SK-MEL-5 (cell line): ENCODE results near the gene PAQR8. TPM values are rescaled to one million over a fixed set of nuclear protein-coding genes. Genes with fewer than 3 reads are reported as not detected.

Source experiments
- DNase-seq: peaks from one replicate; pipeline ENCODE4 v3.0.0-alpha.2; 2016; ENCODE audit warnings: low read depth, low spot score
- in situ Hi-C: cut with HindIII; loops from 2 replicates; pipeline ENCODE4 v1.10.0; 2016; ENCODE audit warnings: low sequenced_read_pairs, high pct_unique_total_duplicates, low pct_unique_long_range_greater_than_20kb
- polyA plus RNA-seq, 2 experiments: library from polyadenylated mRNA; depleted of rRNA; stranded (reverse); fragments of >200 nt; gene quantifications; 2 replicates each; pipeline ENCODE4 v1.2.3, GENCODE V29; 2015
- total RNA-seq: library from RNA; depleted of rRNA; stranded (reverse); fragments of >200 nt; shearing (Covaris generic); gene quantifications from 2 replicates; pipeline ENCODE4 v1.2.3, GENCODE V29; 2014; rRNA removed

Gene PAQR8, protein sequence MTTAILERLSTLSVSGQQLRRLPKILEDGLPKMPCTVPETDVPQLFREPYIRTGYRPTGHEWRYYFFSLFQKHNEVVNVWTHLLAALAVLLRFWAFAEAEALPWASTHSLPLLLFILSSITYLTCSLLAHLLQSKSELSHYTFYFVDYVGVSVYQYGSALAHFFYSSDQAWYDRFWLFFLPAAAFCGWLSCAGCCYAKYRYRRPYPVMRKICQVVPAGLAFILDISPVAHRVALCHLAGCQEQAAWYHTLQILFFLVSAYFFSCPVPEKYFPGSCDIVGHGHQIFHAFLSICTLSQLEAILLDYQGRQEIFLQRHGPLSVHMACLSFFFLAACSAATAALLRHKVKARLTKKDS
- 25.7 and 25.8 TPM in 2 replicates for total RNA-seq
- 27.8 and 34.8 TPM in 2 replicates for polyA plus RNA-seq (2015; cell fraction: cytosol; rRNA removed)
- 8.2 and 9.4 TPM in 2 replicates for polyA plus RNA-seq (2015; cell fraction: nucleus; rRNA removed)

DNA sequence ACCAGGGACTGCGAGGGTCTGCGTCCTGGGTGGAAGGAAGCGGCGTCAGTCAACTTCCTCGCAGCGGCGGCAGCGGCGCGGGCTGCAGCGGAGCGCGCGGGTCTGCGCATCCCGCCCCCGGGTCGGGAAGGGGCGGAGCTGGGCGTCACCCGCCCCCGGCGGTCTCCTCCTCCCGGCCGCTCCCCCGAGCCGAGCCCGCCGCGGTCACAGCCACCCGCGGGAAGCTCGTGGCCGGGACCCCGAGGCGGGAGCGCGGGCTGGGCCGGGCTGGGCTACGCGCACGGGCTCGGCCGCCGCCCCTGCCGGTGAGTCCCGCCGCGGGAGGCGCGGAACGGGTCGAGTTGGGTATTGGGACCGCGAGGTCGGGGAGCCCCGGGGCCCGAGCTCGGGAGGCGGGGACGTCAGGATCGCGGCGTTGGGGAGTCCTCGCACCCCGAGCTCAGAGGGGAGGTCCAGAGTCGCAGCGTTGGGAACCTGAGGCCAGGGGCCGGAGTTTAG is at the start of gene PAQR8:
PAQR8 (plus strand) TSS at position 207 of the 498 bp plus-strand sequence. CDS start 41,063 bp downstream, outside the sequence.
- in situ Hi-C loops: no loop called here
- peak; percentile 65 for DNase-seq

DNA sequence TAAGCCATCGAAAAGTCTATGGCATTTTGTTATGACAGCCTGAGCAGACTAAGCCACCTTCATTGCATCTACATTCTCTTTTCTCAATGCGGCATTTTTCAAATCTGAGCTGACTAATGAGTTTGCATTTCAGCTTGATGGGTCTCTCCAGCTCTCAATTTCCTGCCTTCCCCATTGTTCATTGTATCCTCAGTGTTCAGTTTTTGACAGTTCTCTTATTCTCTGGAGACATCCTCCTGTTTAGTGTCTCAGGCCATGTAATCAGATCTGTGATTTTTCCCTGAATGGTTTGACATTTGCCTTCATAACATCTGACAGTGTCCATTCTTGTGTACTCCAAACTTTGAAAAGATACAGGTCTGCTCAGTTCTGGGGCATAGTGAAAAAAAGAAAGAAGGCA is 49.5 kb upstream of the PAQR8 start:
- in situ Hi-C loops: no loop called here
- peak; percentile 92 for DNase-seq

DNA sequence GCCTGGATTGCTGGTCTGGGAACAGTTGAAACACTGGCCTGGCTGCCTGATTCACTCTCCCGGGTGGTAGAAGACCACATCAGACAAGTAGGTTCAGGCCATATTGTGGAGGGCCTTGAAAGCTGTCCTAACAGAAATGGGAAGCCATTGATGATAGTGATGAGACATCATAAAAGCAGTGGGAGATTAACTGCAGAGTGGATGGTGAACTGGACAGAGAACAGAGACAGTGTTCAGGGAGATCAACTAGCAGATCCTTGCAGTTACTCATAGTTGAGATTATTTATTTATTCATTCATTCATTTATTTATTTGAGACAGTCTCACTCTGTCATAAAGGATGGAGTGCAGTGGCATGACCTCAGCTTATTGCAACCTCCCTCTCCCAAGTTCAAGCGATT is 47.2 kb upstream of the PAQR8 start:
- in situ Hi-C loops: no loop called here
- no peak for DNase-seq

DNA sequence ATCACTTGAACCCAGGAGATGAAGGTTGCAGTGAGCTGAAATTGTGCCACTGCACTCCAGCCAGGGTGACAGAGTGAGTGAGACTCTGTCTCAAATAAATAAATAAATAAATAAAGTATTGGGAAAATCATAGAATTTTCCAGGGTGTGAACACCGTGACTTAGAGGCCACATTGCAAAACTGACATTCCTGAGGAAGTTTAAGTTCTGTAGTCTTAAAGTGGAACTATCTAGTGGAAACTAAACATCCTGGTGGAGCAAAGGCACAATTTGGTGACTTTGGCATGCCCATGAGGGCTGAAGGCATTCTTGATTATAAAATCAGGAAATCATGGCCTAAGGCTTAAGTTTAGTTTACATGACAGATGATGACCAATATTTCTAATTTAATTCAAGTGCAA is 44.7 kb upstream of the PAQR8 start:
- DNase-seq: no peak
- in situ Hi-C loops: no loop called here

DNA sequence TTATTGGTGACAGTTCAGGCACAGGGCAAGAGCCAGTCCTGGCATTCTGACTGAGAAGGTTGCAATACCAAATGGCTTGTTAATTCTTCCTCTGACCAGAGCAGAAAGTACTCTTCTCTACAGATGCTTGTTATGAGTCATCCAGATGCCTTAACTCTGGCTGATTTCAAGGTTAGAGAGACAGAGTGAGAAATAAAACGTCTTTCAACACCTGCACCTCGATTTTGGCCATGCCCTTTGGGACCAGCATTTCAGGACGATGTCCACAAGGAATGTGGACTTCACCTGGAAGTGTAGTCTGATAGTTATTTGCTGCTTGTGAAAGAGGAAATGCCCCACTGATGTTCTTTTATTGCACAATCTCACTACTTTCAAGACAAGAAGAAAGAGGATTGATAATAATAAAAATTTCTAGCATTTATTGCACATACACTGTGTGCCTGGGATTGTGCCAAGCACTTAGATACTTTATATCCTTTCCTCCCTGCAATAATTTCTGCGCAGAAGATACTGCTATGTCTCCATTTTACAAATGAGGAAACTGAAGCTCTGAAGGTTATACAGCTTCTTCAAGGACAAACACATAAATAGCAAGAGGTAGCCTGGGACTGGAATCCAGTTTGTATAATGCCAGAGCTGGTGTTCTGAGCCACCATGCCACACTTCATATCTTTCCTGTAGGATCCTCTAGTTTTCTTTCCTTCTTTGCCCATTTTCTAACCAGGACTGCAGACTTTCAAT is 43.9 kb upstream of the PAQR8 start:
- in situ Hi-C loops: no loop called here
- peak; percentile 22 for DNase-seq

DNA sequence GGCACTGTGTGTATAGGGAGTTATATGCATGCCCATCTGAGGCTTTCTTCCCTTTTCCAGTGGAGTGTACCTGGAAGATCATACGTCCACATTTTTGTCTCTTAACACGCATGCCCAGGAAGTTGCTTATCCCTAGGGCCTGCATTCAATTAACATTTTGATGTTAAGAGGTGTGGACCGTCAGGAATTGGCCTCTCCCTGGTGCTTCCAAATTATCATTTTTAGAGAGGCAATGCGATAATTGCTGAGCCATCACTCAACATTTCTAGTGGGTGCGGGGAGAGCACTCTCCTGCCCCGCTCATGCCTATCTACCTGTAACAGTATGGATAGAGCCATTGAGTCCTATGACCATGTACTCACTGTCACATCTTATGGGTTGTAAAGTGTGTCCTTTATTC is 37.8 kb upstream of the PAQR8 start:
- DNase-seq: no peak
- in situ Hi-C loops: no loop called here

DNA sequence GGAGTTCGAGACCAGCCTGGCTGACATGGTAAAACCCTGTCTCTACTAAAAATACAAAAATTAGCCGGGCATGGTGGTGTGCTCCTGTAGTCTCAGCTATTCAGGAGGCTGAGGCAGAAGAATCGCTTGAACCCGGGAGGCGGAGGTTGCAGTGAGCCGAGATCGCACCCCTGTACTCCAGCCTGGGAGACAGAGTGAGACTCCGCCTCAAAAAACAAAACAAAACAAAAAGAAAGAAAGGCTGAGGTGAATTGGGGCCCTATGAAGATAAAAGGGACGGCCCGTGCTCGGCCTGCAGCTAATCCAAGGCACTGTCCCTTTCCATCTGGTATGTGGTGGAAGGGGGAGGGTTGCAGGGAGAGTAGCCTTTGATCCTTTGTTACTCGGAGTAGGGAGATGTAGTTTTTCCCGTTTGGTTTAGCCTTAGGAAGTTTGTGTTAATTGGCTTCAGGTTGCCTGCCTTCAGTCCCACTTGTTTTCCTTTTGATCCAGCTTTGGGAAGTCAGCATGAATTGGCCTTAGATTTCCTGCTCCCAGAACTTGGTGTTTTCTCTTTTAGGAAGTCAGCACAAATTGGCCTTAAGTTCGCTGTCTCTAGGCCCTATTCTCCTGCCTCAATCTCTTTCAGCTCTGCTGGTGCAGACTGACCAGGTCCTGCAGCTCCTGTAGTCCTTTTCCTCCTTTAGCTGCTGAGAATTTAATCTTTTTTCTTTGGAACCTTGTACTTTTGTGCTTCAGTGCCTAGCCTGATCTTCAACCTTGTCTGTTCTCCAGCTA is 36.1 kb upstream of the PAQR8 start:
- DNase-seq: no peak
- in situ Hi-C loops: no loop called here

DNA sequence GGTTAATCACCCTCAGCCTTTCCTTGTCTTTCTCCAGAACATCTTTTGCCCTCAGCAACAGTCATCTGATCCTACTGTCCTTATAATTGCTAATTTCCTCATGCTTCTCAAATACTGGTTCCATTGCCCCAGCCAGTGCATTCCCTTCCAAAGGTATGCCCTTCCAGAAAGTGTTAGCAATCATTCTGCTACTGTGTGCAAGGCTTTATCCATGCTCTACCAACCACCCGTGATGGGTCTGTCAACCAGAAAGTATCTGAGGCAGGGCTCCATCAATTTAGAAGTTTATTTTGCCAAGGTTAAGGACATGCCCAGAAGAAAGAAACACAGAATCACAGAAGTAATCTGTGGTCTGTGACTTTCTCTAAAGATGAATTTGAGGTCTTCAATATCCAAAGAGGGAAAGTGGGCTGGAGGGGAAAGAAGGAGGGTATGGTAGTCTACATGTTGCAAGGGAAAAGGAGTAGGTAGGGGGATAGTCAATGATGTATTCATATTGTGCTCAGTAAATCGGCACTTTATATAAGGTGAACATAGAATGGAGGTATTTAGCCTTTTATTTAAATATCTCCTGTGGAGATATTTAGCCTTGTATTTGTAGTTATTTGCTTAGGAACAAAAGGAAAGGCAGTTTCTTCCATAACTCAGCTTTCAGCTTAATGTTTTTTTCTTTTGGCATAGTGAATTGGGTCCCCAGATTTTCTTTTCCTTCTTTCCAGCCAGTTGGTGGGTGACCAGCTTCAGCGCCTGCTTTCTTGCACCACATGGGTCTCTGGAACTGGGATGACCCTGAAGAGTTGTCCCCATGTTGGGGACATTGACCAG is 35.2 kb upstream of the PAQR8 start:
- in situ Hi-C loops: no loop called here
- no peak for DNase-seq

DNA sequence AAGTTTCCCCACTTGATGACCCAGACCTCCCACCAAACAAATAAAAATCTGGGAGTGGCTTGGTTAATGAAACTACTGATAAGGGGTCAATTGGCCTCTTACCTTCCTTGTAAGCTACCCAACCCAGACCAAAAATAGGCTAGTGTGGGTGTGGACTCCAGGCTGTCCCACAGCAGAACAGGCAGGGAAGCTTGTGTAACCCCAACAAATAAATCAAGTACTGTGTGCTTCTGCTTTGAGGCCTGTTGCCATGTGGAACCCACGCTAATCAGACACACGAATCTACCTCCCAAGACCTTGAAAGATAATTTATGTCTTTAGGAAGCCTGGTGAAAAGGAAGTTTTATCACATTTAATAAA is 33.7 kb upstream of the PAQR8 start:
- no peak for DNase-seq
- in situ Hi-C loops: no loop called here

DNA sequence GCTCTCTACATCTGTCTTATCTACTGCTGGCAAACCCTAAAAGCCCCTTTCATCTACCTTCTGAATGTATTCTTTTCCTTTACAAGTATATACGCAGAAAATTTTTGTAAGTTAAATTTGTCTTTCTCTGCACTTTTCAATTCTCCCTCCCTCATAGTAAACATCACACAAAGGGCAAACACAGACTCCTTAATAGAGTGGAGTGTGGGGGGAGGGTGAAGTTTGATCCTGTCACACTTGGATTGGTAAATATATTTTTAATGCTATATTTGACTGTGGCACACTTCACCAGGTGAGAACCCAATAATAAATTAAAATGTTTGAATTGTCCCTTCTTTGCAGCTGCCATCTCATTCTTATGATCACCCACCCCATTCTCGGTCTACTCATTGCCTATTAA is 33.2 kb upstream of the PAQR8 start:
- no peak for DNase-seq
- in situ Hi-C loops: no loop called here

DNA sequence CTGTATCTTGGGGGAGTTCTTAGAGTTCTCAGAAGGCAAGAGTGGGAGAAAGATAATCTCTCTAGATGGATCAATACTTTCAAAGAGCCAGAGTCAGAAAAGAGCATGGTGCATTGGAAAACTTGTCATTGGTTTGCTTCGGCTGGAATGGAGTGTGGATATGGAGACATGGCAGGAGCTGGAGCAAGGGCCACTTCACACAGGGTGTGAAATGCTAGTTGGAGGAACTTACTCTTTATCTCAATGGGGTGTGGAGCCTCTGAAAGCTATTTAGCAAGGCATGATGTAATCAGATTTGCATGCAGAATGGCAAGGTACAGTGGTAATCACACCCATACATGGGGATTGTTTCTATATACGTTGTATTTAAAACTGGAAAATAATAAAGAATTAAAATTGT is 31.5 kb upstream of the PAQR8 start:
- no peak for DNase-seq
- in situ Hi-C loops: no loop called here

DNA sequence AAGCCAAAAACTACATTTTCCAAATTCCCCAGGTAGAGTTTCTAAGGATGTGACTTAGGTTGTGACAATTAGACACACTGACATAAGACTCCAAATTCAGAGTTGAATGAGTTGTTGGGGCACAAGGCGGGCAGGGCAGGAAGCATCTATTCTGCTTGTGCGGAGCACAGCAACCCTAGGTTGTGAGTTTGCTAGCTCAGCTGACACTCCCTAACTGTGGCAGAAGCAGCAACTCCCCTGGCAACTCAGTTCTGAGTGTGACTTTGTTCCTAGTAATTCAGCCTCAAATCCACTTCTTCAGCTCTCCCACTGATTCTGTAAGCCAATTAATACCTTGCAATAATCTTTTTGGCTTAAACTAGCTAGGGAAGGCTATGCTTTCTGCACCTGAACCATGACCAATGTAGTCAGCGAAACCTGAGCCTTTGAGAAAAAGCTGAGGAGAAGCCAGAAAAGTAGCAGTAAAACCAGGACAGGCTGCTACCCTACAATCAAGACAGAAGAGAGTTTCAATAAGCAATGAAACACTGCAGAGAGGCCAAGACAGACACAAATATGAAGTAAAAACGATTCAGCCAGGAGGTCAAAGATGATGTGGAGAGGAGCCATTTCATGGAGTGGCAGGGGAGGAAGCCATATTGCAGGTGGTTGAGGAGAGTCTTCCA is 30.0 kb upstream of the PAQR8 start:
- in situ Hi-C loops: no loop called here
- DNase-seq: no peak

DNA sequence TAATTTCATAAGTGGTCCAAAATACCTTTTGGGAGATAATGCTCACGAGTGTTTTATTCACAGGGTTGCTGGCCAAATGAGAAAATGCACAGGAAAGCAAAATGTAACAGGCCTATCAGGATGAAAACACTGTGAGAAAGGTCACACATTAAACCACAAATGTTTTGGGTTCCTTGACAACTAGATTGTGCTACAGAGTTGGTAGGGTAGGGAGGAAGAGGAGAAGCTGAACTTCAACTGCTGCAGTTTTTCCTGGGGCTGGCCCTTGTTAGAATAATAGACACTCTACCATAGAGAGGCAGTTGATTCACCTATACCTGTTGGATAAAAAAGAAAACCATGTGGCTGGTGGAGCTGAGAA is 28.1 kb upstream of the PAQR8 start:
- DNase-seq: no peak
- in situ Hi-C loops: no loop called here

DNA sequence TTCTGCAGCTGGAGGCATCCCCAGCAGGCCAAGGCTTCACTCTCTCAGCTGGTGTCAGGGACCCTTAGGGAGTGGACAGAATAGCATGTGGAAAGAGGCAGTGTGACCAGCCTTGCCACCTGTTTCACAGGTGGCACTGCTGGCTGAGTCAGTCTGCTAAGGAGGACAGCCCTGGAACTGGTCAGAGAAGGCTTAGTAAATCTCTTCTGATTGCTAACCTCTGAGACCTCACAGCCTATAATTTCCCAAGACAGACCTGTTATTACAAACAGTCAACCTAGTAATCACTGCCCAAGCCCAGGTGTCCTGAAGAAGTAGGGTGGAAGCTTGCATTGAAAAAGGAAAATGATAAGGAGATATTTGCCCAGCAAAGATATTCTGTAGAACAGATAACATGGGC is 26.4 kb upstream of the PAQR8 start:
- in situ Hi-C loops: no loop called here
- DNase-seq: no peak

DNA sequence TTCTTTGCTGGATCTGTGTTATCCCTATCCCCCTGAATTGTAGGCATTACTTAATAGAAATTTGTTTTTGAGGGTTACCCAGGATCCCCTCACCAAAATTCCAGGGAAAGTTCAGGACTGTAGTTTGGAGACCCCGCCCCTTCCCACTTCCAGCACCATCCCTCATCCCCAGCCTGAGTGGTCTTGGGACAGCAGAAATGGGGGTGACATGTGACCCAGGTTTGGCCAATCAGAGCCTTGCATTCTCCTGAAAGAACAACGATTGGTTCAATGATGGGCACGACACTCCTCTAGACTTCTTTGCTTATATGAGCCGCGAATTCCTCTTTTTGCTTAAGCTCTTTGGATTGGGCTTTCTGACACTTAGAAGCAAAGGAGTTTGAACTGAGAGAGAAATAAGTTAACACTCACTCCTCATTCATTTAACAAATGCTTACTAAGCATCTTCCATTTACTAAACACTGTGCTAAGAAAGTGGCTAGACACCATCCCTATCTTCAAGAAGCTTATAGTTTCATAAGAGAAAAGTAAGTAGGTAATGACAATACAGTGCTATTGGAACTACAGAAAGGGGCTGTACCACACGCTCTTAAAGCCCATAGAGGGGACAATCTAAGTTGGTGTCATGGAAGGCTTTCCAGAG is 24.9 kb upstream of the PAQR8 start:
- in situ Hi-C loops: no loop called here
- no peak for DNase-seq

DNA sequence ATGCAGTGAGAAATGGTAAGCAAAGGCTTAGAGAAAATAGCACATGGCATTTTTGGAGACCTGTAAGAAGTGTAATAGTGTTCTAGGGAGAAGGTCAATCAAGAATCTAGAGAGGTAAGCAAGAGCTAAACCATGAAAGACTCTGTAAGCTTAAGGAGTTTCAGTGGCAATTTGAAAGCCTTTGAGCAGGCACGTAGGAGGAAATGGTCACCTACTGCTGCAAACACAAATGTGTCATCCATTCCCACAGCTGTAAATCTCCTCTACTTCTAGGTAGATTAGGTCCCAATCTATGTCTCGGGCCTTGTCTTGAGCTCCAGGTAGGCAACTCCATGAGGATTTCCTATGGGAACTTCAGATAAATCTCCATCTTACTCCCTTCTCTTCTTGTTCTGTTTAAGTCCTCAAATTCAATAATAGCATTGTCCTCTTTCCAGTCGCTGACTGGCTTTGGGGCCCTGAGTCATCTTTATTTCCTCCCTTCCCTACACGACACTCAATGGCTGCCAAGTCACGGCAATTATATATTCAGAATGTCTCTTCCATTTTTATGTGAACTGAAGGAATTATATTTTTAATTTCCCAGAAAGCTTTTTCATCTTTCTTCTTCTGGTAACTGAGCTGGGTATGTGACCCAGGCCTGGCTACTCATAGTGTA is 24.2 kb upstream of the PAQR8 start:
- in situ Hi-C loops: no loop called here
- DNase-seq: no peak
